OCI-M1 (cell line): Measurements from ENCODE around the gene NOL12.
"Not testable (repeated sequence)": the region's sequence is repeated elsewhere in the genome, so short reads cannot be mapped to it uniquely, and the experiment has no call there.

Experiments
- DNase-seq: peaks from one replicate; lab custom pipeline; 2025; lab: John Stamatoyannopoulos, UW

NOL12 gene

DNA sequence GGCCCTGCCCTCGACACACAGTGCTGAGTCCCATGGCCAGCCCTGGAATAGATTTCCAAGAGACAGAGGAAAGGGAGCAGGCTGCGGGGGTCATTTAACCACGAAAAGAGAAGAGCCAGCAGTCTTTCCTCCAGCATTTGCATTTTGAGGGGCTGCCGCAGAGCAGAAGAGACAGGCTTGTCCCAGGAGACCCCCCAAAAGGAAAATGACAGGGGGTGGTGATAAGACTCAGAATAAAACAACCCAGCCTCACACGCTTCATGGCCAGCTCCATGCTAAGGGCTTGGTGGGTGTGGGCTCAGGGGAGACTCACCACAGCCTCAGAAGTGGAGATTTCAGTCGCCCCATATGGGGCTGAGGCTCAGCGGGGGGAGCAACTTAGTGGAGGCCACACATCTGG, 27.6 kb downstream of the NOL12 start:
- DNase-seq, result no peak

DNA sequence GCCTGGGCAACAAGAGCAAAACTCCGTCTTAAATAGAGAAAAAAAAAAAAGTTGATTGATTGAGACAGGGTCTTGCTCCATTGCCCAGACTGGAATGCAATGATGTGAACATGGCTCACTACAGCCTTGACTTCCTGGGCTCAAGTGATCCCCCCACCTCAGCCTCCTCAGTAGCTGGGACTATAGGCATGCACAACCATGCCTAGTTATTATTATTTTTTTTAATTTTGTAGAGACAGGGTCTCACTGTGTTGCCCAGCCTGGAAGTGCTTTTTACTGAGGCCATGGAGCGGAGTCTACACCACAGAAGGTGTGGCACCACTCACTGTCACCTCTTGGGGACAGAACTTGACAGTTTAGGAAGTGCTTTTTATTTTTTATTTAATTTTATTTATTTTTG, 28.5 kb downstream of the NOL12 start:
- DNase-seq, result no peak

GRCh38 chr22:37715760-37716159, 29.6 kb downstream of the NOL12 start:
- no peak for DNase-seq

DNA sequence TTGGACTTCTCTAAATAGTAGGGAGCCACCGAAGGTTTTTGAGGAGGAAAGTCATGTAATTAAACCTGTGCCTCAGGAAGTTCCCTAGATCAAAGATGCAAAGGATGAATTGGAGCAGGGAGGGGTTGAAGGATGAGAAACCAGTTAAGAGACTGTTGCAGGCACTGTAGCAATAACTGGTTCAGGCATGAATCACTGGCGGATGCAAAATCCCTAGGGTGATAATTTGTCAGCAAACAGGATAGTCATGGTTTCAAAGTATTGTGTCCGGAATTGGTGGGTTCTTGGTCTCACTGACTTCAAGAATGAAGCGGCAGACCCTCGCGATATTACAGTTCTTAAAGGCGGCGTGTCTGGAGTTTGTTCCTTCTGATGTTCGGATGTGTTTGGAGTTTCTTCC, 30.6 kb downstream of the NOL12 start:
- DNase-seq, result no peak

DNA sequence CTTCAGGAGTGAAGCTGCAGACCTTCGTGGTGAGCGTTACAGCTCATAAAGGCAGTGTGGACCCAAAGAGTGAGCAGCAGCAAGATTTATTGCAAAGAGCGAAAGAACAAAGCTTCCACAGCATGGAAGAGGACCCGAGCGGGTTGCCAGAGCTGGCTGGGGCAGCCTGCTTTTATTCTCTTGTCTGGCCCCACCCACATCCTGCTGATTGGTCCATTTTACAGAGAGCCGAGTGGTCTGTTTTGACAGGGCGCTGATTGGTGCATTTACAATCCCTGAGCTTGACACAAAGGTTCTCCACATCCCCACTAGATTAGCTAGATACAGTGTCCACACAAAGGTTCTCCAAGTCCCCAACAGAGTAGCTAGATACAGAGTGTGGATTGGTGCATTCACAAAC, 31.1 kb downstream of the NOL12 start:
- DNase-seq, result not testable (repeated sequence)

DNA sequence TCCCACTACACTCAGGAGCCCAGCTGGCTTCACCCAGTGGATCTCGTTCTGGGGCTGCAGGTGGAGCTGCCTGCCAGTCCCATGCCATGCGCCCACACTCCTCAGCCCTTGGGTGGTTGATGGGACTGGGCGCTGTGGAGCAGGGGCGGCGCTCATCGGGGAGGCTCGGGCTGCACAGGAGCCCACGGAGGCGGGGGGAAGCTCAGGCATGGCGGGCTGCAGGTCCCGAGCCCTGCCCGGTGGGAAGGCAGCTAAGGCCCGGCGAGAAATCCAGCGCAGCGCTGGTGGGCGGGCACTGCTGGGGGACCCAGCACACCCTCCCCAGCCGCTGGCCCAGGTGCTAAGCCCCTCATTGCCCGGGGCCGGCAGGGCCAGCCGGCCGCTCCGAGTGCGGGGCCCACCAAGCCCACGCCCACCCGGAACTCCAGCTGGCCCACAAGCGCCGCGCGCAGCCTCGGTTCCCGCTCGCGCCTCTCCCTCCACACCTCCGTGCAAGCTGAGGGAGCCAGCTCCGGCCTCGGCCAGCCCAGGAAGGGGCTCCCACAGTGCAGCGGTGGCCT, 31.7 kb downstream of the NOL12 start:
- not testable (repeated sequence) for DNase-seq

DNA sequence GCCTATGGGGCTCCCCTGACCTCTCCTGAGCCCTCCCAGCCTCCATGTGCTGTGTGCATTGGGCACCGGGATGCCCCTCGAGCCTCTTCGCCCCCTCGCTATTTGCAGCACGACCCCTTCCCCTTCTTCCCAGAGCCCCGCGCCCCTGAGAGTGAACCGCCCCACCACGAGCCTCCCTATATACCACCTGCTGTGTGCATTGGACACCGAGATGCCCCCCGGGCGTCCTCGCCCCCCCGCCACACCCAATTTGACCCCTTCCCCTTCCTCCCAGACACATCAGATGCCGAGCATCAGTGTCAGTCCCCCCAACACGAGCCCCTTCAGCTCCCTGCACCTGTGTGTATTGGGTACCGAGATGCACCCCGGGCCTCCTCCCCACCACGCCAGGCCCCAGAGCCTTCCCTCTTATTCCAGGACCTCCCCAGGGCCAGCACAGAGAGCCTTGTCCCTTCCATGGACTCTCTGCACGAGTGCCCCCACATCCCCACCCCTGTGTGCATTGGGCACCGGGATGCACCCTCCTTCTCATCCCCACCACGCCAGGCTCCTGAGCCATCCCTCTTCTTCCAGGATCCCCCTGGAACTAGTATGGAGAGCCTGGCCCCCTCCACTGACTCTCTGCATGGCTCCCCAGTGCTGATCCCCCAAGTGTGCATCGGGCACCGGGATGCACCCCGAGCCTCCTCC, 39.6 kb downstream of the NOL12 start:
- DNase-seq, result no peak

GRCh38 chr22:37726241-37726887, 40.2 kb downstream of the NOL12 start:
- peak; percentile 58 for DNase-seq

GRCh38 chr22:37728620-37729019, 42.5 kb downstream of the NOL12 start:
- no peak for DNase-seq

DNA sequence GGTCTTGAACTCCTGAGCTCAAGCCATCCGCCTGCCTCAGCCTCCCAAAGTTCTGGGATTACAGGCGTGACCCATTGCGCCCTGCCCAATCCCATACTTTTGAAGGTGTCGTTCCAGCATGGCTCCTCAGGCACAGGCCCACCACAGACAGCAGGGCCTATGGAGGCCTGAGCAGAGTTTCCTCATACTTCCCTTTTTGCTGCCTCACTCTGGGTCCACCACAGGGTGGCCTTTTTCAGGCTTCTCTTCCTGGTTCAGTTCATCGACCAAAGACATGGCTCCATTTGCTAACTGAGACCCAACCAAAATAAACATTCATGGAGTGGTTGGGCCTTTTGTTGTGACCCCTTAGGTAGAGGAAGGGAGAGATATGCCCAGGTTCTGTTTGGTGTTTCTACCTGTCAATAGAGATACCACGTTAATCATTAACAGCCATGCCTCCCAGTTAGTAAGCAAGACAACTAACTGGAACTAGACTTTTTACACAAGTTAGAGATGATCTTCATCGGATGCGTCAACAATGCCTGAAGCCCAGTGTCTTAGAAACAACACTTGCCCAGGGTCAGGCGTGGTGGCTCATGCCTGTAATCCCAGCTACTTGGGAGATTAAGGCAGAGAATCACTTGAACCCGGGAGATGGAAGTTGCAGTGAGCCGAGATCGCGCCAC, 45.8 kb downstream of the NOL12 start:
- peak; percentile 75 for DNase-seq

- DNase-seq, result no peak
Observed at GRCh38 chr22:37732699-37733607, 46.8 kb downstream of the NOL12 start.

GRCh38 chr22:37733625-37734401, 47.7 kb downstream of the NOL12 start:
- no peak for DNase-seq

DNA sequence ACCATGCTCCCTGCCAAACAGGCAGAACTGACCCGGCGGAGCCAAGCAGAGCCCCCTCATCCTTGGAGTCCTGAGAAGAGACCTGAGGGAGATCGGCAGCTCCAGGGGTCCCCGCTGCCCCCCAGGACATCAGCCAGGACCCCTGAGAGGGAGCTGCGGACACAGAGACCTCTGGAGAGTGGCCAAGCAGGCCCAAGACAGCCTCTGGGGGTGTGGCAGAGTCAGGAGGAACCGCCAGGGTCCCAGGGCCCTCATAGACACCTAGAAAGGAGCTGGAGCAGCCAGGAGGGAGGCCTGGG, 48.2 kb downstream of the NOL12 start:
- DNase-seq, result no peak

GRCh38 chr22:37734964-37735451, 48.9 kb downstream of the NOL12 start:
- DNase-seq, result peak; percentile 12

DNA sequence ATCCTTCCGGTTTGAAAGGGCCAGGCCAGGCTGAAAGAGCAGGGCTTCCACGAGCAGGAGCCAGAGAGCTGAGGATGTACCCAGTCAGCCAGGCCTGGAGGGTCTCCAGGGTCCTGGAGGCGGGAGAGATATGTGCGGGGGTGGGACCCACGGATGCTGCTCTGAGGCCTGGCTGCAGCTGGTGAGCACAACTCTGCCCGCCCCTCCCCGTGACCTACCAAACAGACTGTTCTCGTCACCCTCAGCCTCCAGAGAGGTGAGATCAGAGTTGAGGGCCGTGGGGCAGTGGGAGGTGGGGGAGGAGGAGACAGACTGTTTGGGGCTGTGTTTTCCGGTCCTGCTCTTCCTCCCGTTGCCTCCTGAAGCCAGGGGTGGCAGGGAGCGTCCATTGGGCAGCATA, 52.9 kb downstream of the NOL12 start:
- DNase-seq, result no peak

GRCh38 chr22:37739611-37740049, 53.5 kb downstream of the NOL12 start:
- DNase-seq, result peak; percentile 45

DNA sequence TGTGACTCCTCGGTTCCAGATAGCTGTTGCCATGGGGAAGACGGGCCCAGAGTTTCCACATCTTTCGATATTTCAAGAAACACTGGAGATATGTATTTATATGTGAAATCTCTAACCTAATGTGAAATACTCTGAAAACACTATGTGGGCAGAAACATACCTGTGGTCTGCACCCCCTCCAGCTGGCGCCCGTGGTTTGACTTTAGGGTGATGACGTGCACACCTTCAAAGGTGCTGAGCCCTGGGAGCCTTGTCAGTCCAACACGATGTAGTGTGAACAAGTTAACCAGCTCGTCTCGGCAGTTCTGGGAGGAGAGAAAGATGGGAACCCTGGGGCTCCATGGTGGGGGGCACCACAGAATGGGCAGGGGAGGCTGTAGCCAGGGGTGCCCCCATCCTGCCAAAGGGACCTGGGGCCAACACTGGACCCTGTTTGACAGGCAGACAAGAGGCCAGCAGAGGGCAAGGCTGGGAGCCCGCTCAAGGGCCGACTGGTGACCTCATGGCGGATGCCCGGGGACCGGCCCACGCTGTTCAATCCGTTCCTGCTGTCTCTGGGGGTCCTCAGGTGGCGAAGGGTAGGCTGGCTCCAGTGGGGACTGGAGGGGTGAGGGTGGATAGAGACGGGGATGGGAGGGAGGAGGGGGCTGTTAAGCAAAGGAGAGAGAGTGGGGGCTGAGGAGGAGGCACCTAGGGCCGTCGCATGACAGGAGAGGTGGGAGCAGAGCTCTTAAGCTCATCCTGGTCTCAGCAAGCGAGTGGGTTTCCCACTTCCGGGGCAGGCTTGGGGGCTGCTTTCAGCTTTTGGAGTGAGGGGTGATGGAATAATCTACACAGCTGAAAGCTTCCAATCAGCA, 54.5 kb downstream of the NOL12 start:
- DNase-seq, result no peak

DNA sequence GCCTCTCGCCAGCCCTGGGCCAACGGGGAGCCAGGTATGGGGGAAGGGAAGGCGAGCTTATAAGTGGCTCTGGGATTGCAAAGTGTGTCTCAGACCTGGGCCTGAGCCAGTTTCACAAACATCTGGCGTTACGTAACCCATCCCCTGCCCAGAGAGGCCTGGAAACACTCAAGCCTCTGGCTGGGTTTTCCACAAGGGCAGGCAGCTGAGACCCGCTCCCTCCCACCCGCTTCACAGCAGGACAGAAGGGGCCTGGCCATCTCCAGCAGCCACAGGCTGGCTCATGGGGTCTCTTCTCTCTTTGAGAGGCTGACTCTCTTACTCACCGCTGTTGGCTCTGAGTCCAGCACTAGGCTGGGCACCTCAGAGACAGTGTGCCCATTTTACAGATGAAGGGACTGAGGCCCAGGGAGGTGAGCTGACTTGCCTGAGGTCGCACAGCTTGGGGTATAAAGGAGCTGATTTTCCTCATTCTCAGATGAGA, 55.2 kb downstream of the NOL12 start:
- DNase-seq, result peak; percentile 14

DNA sequence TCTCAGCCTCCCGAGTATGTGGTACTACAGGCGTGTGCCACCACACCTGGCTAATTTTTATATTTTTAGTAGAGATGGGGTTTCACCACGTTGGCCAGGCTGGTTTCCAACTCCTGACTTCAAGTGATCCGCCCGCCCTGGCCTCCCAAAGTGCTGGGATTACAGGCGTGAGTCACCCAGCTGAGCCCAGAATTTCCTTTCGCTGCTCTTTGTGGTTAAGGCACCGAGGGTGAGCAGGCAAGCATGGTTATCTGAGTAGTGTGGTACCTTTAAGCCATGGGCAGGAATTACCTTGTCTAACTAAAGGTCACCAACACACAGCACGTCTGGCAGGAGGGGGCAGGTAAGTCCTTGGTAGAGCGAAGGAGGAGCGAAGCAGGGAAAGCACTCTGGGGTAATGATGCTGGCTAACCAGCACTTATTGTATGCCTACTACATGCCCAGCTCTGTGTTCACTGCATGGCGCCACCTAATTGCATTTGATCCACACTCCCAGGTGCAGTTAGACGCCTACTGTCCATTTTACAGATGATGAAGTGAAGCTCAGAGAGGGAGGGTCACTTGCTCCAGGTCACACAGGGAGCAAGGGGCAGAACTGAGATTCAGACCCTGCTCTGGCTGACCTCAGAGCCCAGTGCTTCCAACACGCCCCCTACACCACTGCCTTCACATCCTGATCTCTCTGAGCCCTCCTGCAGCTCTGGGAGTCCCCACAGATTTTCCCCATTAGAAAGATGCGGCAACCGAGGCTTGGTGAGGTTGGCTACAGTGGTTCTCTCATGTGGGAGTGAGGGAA, 56.4 kb downstream of the NOL12 start:
- DNase-seq, result peak; percentile 20
